GM20000 (cell line): ENCODE measurements around the gene PDZK1IP1.

Experiments
- DNase-seq: peaks from one replicate; pipeline ENCODE4 v3.0.0; 2012; ENCODE audit warnings: low spot score
- TF ChIP-seq, protein P1 (sequence below): IDR thresholded peaks from 2 replicates; pipeline ENCODE4 v1.5.1; 2012; ENCODE audit warnings: mild to moderate bottlenecking, control low read depth; ENCODE audit errors: extremely low read depth, missing control alignments

PDZK1IP1 gene

DNA sequence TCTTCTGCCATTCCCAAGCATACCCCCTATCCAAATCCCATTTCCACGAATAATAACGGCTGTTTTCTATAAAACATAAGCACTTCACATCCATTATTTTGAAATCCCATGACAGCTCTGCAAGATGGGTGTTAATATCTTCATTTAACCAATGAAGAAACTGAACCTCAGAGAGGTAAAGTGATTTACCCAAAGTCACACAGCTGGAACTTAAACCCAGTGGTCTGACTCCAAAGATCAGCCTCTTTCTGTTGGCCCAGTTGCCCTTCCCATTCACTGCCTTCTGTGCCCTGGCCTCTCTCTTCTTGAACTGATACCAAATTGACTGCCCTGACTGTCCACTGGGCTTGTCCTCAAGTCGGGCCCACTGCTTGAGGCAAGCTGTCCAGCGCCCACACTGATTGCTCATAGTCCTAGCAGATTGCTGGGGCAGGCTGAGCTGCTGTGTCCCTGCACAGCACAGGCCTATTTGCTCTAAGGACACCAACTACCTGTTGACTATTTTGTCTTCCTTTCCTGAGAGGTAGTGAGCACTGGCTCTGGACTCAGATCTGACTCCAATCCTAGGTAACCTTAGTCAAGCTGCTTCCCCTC lies 22.9 kb upstream of the PDZK1IP1 start:
- TF ChIP-seq, protein P1, sequence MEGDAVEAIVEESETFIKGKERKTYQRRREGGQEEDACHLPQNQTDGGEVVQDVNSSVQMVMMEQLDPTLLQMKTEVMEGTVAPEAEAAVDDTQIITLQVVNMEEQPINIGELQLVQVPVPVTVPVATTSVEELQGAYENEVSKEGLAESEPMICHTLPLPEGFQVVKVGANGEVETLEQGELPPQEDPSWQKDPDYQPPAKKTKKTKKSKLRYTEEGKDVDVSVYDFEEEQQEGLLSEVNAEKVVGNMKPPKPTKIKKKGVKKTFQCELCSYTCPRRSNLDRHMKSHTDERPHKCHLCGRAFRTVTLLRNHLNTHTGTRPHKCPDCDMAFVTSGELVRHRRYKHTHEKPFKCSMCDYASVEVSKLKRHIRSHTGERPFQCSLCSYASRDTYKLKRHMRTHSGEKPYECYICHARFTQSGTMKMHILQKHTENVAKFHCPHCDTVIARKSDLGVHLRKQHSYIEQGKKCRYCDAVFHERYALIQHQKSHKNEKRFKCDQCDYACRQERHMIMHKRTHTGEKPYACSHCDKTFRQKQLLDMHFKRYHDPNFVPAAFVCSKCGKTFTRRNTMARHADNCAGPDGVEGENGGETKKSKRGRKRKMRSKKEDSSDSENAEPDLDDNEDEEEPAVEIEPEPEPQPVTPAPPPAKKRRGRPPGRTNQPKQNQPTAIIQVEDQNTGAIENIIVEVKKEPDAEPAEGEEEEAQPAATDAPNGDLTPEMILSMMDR: no peak
- no peak for DNase-seq

GRCh38 chr1:47211796-47212269 lies 22.0 kb upstream of the PDZK1IP1 start:
- no peak for DNase-seq

DNA sequence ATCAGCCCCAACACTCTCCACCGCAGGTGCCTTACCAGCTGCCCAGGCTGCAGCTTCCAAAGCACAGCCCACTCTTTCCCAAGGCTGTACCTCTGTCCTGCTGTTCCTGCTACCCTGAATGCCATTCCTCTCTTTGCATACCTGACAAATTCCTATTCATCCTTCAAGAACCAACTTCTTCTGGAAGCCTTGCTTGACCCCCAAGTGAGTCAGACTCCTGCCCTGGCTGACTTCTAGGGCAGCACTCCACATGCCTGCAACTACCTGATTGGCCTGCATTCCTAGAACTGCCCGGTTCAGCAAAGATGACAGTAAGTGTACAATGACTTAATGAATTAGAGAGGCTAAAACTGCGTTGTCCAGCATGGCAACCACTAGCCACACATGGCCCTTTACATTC lies 20.8 kb upstream of the PDZK1IP1 start:
- TF ChIP-seq, protein P1: no peak
- no peak for DNase-seq

More at GRCh38 chr1:47211796-47212269, 22.0 kb upstream of the PDZK1IP1 start:
- TF ChIP-seq, protein P1: no peak

DNA sequence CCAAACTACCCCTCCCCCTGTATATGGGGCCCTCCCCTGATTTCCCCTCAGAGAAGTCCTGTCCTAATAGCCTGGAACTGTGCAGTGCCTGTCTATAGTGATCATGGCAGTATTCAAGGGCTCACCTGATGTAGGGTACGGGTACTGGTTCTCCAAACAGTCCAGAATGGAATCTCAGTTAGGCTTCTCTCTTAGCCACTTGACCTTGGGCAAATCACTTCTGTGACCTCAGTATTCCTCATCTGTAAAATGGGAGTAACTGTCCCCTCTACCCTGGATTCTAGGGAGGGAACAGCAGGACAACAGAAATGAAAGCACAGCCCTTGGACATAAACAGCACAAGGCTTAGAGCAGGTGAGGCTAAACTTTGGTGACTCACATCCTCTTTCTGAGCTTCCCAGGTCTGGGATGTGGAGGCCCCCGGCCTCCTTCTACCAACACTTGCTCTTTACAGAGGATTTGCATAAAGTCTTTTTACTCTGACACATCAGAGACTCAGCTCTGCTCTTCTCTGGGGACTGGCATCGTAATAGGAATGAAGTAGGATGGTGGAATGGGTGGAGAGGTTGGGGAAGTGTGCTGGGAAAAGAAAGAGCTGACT lies 20.0 kb upstream of the PDZK1IP1 start:
- TF ChIP-seq, protein P1: no peak
- no peak for DNase-seq

DNA sequence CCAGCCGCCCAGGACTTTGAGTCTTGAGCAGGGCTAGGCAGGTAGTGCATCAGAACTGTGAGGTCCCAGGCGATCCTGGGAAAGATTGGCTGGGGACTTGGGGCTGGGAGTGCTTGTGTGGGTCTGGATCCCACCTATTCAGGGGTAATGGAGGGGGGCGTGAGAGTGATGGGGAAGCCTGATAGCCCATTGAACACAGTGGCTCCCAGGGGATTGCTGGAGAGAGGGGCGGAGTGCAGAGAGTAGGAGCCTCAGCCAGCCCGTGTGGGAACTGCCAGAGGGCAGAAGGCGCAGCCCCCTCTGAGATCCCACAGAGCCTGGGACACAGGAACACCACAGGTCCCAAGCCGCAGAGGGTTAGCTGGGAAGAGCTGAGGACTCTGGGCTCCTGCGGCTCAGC lies 19.3 kb upstream of the PDZK1IP1 start:
- TF ChIP-seq, protein P1: no peak
- DNase-seq: no peak

- TF ChIP-seq, protein P1: no peak
- DNase-seq: no peak
Measured at GRCh38 chr1:47208374-47208850, 18.6 kb upstream of the PDZK1IP1 start.

DNA sequence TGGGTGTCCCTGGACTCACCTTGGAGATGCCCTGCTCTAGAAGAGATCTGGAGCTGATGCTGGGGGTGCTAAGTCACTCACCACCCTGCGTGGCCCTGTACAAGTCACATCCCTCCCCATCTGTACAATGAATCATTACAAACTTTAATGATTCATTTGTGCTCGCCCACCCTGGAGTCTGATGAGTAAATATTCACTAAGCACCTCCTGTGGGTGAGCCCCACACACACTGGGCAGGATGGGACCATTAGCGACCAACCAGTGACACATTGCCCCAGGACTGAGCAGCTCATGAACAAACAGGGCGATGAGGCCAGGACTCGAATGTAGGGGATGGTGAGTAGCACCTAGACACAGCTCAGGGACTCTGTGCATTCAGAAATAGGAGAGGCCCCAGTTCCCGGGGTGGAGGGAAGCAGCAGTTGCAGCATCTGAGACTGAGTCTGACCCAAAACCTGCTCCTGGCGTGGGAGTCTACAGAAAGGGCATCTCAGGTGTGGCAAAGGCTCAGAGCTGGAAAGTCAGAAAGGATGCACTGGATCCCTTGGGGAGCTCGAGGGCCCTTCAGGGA lies 18.1 kb upstream of the PDZK1IP1 start:
- TF ChIP-seq, protein P1: no peak
- no peak for DNase-seq
